Measurements from ENCODE around the gene IREB2.

DNA sequence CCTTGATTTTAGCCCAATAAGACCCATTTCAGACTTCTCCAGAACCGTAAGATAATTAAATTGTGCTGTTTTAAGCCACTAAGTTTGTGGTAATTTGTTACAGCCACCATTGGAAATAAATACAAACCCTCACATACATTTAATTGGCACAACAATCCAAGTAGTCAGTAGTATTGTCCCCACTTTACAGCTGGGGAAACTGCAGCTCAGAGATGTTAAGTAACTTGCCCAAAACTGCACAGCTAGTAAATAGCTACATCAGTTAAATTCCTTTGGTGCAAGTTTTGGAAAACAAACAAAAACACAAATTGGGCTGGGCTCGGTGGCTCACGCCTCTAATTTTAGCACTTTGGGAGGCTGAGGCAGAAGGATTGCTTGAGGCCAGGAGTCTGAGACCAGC, 13.3 kb upstream of the IREB2 start:
- TF ChIP-seq CTCF (IDR thresholded peaks at IDR 0.05): no peak
- no peak for TF ChIP-seq EZH2 (IDR thresholded peaks at IDR 0.05; ENCODE audit: borderline replicate concordance, insufficient read depth, low read depth, low read length, poor library complexity, severe bottlenecking)
